Neural cell (in vitro differentiated cells): Measurements from ENCODE around the gene SEC61B.

ENCODE experiments used
- CTCF ChIP-seq: fragments of 450-650 bp; IDR thresholded peaks from 2 replicates; pipeline ENCODE4 v1.5.1; 2014; ENCODE audit warnings: antibody characterized with exemption, mild to moderate bottlenecking, moderate library complexity; ENCODE audit not compliant: poor library complexity, severe bottlenecking
- EZH2 ChIP-seq: fragments of 200-600, 300-800 bp; shearing (Covaris generic), sonication (generic); IDR thresholded peaks from 2 replicates; pipeline ENCODE4 v1.6.1; 2014; ENCODE audit warnings: antibody characterized with exemption, low read length, borderline replicate concordance, mild to moderate bottlenecking; ENCODE audit not compliant: insufficient read depth, poor library complexity, severe bottlenecking
- MXI1 ChIP-seq: fragments of 450-650 bp; conservative IDR thresholded peaks from 2 replicates; pipeline ENCODE4 v1.6.1; 2014; ENCODE audit warnings: antibody characterized with exemption, mild to moderate bottlenecking; ENCODE audit not compliant: poor library complexity, severe bottlenecking
- POLR2AphosphoS5 ChIP-seq: IDR thresholded peaks from 2 replicates; pipeline ENCODE4 v1.6.1; 2012
- REST ChIP-seq: IDR thresholded peaks from 2 replicates; pipeline ENCODE4 v1.6.1; 2012; ENCODE audit warnings: borderline replicate concordance
- TAF1 ChIP-seq: IDR thresholded peaks from 2 replicates; pipeline ENCODE4 v1.6.1; 2012; ENCODE audit warnings: low read depth

- no peak for TF ChIP-seq EZH2
- TF ChIP-seq CTCF, result no peak
- no peak for TF ChIP-seq REST
- no peak for TF ChIP-seq MXI1
- no peak for TF ChIP-seq TAF1
- TF ChIP-seq POLR2AphosphoS5, result no peak
Measured at GRCh38 chr9:99253134-99253533, 31.1 kb downstream of the SEC61B start.
